Stimulated activated CD4-positive, alpha-beta T cell treated with anti-CD3 and anti-CD28 coated beads, Interleukin-4, amount 100 ng/mL, for 48 hours (primary cell): ENCODE results near the gene TMEM235.
"Not testable (repeated sequence)": the region's sequence is repeated elsewhere in the genome, so short reads cannot be mapped to it uniquely, and the experiment has no call there.

Experiments
- DNase-seq, 2 donors: peaks; one replicate each; pipeline ENCODE4 v3.0.0-alpha.2; 2020; ENCODE audit warnings: low read depth in 2 of 2

TMEM235 gene

DNA sequence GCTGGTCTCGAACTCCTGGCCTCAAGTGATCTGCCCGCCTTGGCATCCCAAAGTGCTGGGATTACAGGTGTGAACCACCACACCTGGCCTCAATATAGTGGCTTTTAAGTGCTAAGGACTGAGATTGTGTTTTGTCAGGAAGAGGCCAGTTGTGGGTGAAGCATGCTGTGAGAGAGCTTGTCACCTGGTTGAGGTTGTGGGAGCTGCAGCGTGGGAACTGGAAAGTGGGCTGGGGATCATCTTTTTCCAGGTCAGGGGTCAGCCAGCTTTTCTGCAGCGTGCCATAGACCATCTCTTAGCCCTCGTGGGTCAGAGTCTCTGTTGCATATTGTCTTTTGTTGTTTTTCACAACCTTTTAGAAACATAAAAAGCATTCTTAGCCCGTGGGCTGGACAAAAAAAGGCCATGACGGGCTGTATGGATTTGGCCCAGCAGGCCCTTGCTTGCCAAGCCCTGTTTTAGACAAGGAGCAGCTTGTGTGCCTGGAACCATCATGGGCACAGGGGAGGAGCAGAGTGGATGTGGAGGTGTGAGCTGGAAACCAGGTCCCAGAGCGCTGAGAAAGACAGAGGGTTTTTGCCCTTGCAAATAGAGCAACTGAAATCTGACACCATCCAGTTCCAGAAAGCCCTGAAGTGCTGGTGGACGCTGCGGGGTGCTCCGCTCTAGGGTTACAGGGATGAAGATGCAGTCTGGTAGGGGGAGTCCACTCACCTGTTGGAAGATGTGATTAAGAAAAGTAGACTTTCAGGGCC lies 11.9 kb upstream of the TMEM235 start:
- no peak for DNase-seq

DNA sequence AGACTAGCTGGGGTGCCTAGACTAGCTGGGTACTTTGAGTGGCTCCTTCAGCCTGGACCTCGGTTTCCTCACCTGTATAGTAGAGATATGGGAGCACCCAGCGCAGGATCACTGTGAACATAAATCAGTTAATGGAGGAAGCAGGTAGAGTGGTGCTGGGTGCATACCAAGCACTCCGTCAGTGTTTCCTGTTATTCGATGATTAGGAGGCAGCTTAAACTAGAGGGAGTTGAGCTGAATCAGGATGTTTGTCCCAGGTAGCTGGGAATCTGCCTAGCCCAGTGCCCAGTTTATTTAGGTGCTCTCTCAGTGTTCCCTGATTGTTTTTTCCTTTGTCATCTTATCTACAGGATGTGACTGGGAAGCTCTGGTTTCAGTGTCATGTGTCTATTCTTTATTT lies 8.4 kb upstream of the TMEM235 start:
- no peak for DNase-seq

DNA sequence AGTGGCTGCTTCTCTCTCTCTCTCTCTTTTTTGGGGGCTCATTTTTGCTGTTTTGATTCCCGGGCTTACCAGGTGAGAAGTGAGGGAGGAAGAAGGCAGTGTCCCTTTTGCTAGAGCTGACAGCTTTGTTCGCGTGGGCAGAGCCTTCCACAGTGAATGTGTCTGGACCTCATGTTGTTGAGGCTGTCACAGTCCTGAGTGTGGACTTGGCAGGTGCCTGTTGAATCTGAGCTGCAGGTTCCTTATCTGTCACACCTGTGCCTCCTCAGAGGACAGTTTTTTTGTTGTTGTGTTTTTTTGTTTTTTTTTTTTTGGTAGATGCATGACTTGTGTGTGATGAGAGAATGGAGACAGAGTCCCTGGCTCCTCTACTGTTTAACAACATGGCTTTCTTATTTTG lies 7.7 kb upstream of the TMEM235 start:
- DNase-seq = no peak

DNA sequence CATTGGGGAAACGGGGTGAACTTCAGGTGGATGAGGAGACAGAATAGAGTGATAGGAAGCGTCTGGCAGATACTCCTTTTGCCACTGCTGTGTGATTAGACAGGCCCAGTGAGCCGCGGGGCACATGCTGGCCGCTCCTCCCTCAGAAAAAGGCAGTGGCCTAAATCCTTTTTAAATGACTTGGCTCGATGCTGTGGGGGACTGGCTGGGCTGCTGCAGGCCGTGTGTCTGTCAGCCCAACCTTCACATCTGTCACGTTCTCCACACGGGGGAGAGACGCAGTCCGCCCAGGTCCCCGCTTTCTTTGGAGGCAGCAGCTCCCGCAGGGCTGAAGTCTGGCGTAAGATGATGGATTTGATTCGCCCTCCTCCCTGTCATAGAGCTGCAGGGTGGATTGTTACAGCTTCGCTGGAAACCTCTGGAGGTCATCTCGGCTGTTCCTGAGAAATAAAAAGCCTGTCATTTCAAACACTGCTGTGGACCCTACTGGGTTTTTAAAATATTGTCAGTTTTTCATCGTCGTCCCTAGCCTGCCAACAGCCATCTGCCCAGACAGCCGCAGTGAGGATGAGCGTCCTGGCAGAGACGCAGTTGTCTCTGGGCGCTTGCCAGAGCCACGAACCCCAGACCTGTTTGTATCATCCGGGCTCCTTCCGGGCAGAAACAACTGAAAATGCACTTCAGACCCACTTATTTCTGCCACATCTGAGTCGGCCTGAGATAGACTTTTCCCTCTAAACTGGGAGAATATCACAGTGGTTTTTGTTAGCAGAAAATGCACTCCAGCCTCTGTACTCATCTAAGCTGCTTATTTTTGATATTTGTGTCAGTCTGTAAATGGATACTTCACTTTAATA lies 7.0 kb upstream of the TMEM235 start:
- DNase-seq = no peak

DNA sequence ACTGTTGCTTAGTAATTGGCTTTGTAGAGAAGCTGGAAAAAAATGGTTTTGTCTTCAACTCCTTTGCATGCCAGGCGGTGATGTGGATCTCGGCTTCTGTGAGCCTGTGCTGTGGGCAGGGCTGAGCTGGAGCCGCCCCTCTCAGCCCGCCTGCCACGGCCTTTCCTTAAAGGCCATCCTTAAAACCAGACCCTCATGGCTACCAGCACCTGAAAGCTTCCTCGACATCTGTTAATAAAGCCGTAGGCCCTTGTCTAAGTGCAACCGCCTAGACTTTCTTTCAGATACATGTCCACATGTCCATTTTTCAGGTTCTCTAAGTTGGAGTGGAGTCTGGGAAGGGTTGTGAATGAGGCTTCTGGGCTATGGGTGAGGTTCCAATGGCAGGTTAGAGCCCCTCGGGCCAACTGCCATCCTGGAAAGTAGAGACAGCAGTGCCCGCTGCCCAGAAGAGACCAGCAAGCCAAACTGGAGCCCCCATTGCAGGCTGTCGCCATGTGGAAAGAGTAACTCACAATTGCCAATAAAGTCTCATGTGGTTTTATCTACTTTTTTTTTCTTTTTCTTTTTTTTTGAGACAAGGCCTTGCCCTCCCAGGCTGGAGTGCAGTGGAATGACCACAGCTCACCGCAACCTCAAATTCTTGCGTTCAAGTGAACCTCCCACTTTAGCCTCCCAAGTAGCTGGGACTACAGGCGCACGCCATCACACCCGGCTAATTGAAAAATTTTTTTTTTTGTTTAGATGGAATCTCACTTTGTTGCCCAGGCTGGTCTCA lies 6.2 kb upstream of the TMEM235 start:
- no peak for DNase-seq

DNA sequence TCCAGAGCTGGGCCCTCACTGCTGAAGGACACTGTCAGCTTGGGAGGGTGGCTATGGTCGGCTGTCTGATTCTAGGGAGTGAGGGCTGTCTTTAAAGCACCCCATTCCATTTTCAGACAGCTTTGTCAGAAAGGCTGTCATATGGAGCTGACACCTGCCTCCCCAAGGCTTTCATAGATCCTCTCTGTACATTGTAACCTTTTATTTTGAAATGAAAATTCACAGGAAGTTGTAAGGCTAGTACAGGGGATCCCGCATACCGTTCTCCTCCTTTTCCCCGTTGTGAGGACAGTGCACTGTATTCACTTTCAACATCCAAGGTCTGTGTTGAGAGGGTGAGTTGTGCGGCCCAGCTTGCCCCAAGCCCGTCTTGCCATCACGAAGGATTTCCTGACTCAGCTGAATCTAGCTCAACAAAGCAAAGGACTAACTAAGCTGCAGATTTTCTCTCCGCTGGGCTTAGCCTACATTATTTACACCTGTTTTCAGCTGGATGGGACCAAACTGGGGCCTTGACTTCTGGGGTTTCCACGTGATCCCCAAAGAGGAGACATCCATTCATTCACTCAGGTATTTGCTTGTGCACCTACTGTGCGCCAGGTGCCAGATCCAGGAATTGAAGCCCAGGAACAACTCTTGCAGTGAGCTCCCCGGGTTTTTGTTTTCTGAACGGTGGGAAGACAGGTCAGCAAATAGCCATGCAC lies 5.2 kb upstream of the TMEM235 start:
- no peak for DNase-seq

DNA sequence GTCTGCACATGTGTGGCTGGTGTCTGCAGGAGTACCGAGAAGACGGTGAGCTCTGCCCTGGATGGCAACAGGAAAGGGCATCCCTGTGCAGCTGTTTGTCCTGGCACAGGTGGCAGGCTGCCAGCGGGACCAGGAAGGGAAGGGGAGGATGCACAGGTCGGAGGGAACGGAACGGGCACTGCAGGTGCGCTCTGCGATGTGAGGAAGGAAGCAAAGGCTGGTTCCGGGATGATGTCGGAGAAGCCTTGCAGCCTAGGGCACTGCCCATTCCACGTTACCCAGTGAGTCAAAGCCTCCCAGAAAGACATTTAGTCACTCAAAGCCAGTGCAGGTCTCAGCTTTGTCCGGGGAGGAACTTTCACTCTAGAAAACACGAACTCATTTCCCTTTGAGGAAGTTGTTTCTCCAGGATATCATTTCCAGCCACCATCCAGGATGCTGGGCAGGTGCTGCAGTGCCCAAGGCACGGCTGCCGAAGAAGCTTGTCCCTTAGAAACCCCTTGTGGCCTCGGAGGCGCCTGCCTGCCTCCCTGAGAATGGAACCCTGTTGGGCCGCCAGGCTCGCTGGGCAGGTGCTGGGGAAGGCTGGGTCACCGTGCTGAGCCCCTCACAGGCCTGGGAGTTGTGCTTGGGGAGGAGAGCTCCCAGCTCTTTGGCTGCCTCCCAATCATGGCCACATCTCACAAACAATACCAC lies 4.5 kb upstream of the TMEM235 start:
- DNase-seq = no peak

DNA sequence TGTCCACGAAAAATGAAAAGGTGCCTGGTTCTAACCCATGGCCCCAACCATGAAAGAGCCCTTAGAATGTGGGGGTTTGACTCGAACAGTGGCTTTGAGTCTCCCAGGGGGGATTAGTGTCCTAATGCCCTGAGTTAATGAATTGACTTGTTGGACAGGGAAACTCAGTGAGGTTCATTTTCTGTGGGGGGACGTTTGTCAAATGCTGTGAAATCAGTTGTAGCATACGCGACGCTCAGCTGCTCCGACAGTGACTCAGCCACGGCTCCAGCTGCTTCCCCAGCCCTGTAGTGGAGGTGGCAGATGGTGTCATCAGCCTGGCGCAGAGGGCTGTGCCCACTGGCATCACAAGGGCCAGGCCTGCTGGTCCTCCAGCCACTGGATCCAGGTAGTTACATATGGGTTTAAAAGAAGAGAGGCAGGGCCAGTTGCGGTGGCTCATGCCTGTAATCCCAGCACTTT lies 3.9 kb upstream of the TMEM235 start:
- DNase-seq = no peak

DNA sequence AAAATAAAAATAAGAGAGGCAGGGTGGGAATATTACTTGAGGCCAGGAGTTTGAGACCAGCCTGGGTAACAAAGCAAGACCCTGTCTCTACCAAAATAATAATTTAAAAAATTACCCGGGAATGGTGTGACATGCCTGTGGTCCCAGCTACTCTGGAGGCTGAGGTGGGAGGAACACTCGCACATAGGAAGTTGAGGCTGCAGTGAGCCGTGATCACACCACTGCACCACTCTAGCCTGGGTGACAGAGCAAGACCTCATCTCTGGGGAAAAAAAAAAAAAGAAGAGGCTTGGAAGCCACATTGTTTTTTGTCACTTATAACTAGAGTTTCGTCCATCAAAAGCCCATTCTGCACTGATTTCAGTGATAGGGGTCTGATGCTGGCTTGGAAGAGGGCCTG lies 3.3 kb upstream of the TMEM235 start:
- no peak for DNase-seq

DNA sequence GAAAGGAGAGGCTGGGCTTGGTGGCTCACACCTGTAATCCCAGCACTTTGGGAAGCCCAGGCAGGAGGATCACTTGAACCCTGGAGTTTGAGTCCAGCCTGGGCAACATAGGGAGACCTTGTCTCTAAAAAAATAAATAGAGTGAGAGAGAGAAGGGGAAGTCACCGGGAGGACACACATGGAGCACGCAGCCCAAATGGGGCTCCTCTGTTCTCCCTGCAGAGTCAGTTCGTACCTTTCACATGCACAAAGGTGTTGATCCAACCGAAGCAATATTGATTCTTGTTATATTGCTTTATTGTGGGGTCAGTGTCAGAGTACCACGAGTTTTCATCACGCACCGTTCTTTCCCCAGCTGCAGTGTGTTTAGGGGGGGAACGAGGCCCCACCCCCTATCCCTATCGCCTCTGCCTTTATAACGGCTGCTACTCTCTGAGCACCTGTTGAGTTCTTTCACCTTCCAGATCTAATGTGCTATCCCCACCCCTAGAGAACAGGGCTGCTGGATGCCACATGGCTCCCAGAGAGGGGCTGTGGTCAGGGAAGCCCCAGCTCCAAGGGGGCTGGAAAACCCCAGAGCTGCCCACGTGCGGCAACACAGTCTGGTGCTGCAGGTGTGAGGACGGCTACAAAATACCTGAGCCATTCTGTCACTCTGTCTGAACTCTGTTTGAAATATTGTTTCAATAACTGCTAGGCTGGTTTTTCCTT lies 1.0 kb upstream of the TMEM235 start:
- no peak for DNase-seq

DNA sequence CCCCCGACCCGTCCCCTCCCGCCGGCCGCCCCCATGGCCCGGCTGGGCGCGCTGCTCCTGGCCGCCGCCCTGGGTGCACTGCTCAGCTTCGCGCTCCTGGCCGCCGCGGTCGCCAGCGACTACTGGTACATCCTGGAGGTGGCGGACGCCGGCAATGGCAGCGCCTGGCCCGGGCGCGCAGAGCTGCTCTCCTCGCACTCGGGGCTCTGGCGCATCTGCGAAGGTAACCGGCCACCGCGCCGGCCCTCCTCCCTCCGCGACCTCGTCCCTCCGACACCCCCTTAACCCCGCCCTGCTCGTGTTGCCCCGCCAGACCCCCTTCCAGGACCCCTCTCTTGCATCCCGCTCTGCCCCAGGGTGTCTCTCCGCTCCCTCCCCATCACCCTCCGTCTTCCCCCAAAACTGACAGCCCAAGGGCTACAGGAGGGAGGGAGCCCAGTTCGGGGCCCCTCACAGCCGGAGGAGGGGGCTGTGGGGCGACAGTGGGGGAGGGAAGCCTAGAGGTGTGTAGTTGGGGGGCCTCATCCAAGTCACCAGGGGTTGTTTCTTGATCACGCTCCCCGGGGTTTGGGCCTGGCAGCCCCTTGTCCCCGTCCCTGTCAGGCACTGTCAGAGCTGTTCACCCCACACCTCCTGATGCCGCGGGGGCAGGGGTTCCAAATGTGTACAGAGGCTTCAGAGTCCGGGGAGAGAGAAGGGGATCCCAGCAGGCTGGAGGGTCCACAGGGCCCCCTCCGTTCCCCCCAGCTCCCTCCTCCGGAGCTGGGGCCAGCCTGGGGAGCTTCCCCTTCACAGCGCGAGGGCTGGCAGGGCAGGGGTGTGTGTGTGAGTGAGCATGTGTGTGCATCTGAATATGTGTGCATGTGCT lies 794 bp downstream of the TMEM235 start:
- DNase-seq = no peak

DNA sequence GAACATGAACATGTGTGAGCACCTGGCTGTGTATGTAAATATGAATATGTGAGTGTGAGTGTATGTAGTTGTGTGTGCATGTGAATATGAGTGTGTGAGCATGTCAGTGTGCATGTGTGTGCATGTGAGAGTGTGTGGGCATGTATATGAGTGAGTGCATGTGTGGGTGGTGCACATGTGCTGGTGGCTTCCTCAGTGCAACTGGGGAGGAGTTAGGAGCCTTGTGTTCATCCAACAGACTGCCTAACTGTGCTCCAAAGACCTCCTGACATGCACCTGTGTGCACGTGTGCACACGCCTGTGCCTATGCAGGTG lies 1.4 kb downstream of the TMEM235 start:
- no peak for DNase-seq

DNA sequence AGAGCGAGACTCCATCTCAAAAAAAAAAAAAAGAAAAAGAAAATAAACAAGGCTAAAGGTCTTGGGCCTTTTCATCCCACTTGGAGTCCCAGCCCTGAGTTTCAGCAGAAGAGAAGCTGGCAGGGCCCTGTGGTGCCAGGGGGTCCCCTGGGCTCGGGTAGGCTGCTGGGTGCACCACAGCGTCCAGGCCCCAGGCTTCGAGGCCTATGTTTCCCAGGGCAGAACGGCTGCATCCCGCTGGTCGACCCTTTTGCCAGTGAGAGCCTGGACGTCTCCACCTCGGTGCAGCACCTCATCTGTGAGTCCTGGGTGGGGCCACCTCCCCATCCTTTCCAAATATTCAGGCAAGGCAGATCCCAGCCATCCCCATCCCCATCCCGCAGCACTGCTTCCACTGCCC lies 2.2 kb downstream of the TMEM235 start:
- DNase-seq = no peak

DNA sequence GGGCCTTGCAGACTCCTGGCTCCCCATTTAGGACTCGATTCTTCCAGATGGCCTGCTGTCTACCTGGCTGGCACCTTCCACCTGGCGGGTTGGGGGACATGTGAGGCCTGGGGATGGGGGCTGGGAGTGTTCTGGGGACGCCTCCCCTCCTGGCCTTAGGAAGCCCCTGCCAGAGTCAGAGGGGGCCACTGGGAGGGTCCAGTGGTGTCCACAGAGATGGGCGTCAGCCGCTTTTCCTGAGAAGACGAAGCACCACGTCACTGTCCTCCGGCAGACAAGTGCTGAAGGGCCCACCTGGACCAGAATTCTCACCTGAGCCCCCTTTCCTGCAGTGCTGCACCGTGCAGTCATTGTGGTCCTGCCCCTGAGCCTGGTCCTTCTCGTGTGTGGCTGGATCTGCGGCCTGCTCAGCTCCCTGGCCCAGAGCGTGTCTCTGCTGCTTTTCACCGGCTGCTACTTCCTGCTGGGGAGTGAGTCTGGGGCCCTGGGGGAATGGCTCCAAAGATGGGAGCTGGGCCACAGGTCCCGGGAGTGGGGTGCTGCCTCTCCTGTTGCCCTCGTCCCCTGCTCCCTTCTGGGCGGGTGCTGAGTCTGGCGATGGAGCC lies 2.9 kb downstream of the TMEM235 start:
- no peak for DNase-seq

DNA sequence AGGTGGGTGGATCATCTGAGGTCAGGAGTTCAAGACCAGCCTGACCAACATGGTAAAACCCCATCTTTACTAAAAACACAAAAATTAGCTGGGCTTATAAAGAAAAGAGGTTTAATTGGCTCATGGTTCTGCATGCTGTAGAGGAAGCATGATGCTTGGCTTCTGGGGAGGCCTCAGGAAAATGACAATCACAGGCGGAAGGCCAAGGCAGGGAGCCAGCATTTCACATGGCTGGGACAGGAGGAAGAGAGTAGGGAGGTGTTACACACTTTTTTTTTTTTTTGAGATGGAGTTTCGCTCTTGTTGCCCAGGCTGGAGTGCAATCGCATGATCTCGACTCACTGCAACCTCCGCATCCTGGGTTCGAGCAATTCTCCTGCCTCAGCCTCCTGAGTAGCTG lies 3.6 kb downstream of the TMEM235 start:
- DNase-seq = not testable (repeated sequence)

DNA sequence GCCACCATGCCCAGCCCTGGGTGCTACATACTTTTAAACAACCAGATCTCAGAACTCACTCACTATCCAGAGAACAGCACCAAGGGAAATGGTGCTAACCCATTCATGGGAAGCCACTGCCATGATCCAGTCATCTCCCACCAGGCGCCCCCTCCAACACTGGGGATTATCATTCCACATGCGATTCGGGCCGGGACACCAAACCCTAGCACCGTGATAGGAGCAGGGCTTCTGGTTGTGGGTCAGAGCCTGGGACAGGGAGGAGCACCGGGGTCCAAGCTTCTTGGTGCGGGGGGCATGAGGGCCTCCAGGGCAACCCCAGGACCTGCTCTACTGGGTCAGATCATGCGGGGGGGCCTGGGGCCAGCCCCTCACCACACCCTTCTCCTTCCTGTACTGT lies 4.5 kb downstream of the TMEM235 start:
- no peak for DNase-seq

DNA sequence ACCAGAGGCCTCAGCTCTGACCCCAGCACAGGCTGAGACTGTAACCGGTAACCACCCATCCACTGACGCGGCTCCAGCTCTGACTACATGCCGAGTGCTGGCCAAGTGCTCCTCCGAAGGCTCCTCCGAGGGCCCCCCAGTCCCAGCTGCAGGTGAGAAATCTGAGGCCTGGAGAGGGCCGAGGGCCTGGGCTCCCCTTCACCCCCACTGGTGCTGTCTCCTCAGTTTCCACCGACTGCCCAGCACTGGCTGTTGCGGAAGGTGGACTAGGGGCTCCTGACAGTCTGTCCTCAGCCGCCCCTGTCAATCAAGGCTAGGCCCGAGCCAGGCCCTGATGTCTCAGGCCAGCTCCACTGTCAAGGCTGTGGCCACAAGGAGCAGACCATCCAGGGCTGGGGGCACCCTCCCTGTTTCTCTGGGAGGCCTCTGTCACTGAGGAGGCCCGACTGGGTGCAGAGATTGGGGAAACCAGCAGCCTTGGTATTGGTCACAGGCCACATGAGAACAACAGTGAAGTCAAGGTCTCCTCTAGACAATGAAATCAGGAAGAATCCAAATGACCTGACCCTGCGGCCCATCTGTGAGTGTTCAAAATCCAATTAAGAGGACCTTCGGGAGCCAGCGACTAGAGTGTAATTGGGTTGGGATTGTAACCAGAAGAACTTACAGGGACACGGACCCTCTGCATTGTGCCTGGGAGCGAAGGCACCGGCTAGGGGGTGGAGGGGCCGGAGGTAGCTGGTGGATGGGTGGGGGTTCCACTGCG lies 5.1 kb downstream of the TMEM235 start:
- DNase-seq = no peak

DNA sequence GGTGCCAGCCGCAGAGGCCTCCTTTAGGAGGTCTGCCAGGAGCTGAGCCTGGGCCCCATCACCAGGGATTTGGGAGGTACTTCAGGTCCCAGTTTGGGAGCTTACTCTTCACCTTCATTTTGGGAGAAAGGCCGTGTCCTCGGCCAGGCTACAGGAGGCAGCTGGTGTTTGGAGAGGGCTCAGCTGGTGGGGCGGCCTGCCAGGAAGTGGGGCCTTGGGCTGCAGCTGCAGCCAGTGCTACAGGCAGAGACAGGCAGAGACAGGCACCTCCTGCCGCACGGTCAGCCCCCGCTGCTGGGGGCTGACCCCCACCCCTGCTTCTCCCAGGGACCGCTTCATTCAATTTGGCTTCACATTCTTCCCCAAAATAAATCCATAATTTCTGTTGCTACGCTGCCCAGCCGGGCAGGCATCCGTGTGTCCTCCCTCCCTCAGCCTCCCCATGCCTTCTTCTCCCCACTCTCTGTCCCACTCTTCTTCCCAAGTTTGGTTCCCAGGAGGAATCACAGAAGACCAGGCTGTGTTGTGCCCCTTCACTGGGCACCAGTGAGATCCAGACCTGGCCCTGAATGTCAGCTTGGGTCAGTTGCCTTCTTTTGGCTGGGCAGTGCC lies 6.1 kb downstream of the TMEM235 start:
- no peak for DNase-seq
